Activated CD8-positive, alpha-beta memory T cell treated with anti-CD3 and anti-CD28 coated beads, Interleukin-2, amount 50 U/mL, for 24 hours (primary cell): ENCODE measurements around the gene UNC80.
"Not testable (repeated sequence)": the region's sequence is repeated elsewhere in the genome, so short reads cannot be mapped to it uniquely, and the experiment has no call there.

Experiments
- DNase-seq: peaks from one replicate; pipeline ENCODE4 v3.0.0-alpha.2; 2020; ENCODE audit errors: extremely low read depth

UNC80 gene, protein sequence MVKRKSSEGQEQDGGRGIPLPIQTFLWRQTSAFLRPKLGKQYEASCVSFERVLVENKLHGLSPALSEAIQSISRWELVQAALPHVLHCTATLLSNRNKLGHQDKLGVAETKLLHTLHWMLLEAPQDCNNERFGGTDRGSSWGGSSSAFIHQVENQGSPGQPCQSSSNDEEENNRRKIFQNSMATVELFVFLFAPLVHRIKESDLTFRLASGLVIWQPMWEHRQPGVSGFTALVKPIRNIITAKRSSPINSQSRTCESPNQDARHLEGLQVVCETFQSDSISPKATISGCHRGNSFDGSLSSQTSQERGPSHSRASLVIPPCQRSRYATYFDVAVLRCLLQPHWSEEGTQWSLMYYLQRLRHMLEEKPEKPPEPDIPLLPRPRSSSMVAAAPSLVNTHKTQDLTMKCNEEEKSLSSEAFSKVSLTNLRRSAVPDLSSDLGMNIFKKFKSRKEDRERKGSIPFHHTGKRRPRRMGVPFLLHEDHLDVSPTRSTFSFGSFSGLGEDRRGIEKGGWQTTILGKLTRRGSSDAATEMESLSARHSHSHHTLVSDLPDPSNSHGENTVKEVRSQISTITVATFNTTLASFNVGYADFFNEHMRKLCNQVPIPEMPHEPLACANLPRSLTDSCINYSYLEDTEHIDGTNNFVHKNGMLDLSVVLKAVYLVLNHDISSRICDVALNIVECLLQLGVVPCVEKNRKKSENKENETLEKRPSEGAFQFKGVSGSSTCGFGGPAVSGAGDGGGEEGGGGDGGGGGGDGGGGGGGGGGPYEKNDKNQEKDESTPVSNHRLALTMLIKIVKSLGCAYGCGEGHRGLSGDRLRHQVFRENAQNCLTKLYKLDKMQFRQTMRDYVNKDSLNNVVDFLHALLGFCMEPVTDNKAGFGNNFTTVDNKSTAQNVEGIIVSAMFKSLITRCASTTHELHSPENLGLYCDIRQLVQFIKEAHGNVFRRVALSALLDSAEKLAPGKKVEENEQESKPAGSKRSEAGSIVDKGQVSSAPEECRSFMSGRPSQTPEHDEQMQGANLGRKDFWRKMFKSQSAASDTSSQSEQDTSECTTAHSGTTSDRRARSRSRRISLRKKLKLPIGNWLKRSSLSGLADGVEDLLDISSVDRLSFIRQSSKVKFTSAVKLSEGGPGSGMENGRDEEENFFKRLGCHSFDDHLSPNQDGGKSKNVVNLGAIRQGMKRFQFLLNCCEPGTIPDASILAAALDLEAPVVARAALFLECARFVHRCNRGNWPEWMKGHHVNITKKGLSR (N-terminal part only)

DNA sequence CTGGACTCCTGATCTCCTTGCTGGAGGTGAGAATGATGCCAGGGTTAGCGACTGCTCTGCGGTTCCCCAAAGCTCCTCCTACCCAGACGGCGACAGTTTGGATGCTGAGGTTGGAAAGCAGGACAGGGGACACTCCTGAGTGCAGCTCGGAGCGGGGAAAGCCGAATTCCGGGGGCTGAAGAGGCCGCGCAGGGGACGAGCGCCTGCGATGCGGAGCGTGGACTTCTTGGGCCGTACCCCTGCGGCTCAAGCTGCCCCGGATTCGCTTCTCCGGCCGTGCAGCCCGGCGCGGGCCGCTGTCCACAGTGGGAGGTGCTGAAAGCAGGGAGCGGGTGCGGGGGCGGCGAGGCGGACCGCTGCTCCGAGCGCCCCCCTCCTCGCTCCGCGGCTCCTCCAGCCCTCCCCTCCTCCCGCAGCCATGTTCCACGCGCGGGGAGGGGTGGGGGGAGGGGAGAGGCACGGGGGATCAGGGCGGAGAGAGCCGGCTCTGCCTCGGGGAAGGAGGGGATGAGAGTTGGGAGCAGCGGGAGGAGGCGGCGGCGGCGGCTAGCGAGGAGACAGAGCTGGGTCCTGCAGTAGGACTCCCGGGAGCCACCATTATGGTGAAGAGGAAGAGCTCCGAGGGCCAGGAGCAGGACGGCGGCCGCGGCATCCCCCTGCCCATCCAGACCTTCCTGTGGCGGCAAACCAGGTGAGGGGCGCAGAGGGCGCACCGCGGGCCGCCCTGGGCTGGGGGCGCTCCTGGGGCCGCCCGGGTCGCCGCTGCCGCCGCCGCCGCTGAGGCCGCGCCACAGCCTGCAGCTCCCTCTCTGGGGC lies at the start of gene UNC80:
Gene UNC80 (plus strand): TSS at position 359 of the 816 bp plus-strand sequence. CDS start 241 bp downstream, at position 600.
- no peak for DNase-seq

DNA sequence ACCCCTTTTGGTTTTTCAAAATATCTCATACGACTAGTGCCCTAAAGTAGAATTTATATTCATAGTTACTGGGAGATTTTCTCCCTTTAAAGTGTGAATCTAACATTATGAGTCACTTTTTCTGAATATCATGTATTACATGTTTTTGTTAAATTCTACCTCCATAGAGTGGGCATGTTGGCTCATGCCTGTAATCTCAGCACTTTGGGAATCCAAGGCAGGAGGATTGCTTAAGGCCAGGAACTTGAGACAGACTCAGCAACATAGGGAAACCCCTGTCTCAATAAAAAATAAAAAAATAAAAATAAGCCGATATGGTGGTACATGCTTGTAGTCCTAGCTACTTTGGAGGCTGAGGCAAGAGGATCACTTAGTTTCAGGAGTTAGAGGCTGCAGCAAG lies 45.3 kb upstream of the UNC80 start:
- no peak for DNase-seq

DNA sequence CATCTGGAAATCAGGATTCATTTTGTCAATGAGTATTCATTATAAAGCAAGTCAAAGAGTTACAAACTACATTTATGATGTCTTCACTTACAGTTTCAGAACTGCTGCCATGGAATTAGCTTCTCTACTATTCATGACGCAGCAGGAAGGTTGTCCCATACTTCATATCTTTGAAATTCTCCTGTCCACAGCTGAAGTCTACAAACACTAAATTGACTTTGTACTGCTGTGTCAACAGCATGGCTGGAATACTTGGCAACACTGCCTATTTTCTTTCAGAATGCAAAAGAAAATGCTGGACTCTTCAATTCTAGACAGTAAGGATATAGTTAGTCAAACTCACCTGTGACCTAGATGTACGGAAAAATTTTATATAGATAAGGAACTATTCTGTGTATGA lies 44.6 kb upstream of the UNC80 start:
- no peak for DNase-seq

DNA sequence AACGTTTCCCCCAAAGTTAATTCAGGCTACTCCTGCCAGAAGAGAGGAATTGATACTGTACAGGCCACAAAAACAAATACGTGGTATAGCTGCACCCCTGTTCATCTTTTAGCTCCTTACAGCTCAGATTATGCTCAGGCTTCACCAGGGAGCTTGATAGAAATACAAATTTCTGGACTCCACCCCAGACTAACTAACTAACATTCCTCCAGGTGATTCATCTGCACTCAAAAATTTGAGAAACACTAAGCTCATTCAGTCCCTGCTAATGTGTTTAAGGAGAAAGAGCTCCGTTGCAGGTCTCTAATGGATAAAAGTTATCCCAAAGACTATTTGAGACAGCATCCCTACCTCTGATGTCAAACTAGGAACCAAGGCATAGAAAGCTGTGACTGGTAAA lies 36.8 kb upstream of the UNC80 start:
- no peak for DNase-seq

DNA sequence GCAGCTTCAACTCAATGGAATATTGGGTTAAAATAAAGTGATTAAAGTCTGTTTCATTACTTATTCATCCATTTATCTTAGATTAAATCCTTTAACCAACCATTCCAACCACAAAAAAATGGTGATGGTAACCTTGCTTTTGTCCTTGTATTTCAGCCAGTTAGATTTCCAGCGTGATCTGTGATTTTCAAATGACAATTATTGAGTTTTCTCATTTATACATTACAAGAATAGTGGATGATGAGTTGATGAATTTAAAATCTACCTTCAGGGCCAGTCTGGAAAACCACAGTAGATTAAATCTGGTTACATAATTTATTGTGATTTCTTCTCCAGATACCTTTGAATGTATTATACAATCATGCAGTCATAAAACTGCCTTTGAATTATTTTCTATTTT lies 29.7 kb upstream of the UNC80 start:
- DNase-seq, result no peak

DNA sequence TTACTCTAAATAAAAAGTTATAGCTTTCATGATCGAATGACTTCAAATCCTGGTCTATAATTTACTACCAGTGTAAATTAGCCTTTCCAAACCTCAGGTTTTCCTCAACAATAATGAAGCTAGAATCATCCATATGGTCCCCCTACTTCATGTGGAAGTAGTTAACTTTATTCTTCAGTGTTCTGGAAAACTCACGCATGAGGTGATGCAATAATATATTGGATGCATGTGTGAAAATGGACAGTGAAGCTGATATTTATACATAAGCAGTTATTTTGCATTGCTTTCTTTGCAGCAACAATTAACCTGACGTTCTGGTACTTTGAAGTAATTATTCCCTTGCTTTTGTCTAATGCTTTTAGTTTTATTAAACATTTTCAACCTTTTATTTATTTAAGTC lies 18.6 kb upstream of the UNC80 start:
- DNase-seq, result no peak

DNA sequence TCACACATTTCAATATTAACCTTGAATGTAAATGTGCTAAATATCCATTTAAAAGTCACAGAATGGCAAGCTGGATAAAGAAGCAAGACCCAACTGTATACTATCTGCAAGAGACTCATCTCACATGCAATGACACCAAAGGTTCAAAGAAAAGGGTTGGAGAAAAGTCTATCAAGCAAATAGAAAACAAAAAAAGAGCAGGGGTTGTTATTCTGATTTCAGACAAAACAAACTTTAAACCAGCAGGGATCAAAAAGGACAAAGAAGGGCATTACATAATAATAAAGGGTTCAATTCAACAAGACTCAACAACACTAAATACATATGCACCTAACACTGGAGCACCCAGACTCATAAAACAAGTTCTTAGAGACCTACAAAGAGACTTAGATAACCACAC lies 14.5 kb upstream of the UNC80 start:
- no peak for DNase-seq

DNA sequence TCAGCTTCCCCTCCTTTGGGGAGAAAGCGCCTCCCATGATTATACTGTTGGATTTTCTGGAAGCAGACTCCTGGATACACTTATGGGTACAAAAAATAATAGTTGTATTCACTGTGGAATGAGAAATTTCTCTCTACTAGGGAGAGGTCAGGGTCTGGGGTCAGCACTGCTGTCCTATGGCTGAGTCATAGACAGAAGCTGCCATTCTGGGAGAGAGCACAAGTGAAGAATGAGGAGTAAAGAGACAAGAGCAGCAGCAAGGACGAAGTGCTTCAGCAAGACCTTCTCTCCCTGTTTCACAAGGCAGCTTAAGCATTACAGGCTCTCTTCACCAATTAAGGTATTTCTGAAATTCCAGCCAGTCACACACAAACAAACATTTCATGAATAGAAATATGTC lies 10.1 kb upstream of the UNC80 start:
- no peak for DNase-seq

DNA sequence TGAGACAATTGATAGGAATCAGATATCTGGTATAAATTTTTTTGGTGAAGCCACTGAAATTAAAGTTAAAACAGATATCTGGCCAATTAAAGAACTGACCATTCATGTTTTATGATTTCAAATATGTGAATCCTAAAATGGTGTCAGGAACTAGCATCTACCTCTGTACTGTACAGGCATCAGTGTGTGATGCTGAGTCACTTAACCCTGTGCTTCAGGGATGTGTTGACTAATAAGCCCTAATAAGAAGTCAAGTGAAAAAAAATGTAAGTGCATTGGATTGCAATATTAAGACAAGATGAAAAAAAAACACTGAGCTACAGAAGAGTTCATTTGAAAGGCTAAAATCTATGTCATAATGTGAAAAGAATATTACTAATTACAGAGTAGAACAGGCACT lies 9.1 kb upstream of the UNC80 start:
- DNase-seq, result no peak

DNA sequence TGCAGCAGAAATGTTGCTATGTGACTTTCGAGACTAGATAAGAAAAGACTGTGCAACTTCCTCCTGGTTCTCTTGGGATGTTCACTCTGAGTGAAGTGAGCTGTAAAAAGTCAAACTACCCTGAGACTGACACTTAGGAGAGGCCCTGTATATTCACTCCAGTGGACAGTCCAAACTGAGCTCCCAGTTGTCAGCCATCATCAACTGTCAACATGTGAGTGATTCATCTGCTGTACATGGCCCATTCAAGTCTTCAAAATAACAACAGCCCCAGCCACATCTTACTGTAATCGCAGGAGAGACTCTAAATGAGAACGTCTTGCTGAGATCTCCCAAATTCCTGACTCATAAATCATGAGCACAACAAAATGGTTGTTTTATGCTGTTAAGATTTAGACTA lies 8.5 kb upstream of the UNC80 start:
- no peak for DNase-seq

DNA sequence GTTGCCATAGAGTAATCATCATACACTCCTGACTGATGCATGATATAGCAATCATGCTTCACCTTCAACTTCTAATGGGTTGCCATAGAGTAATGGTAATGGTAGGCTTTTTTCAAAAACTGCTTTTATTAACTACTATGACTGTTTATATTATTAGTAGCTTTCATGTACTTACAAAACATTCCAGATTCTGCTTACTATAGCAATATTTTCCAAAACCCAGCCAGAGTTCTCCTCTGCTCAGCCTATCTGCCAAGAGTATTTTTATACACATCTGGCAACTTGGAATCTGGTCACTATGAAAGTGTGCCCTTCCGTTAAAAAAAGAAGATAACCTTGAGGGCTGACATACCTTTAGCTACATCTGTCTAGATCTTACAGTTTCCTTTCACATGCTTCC lies 5.0 kb upstream of the UNC80 start:
- DNase-seq, result no peak

DNA sequence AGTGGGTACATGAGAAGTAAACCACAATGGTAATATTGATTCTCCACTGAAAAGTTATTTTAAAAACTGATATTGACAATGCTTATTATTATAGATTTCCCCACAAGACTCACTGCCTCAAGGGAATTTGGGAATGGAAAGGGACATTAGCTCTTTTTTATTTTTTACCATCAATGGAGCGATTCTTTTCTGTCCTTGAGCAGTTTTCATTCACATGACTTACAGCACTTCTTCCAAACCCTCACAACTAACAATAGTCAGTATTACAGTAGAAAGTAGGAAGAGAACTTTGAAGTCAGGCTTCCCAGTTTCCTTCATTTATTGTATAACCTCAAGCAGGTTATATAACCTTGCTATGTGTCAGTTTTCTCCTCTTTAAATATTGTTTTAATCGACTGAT lies 4.3 kb upstream of the UNC80 start:
- DNase-seq, result no peak

DNA sequence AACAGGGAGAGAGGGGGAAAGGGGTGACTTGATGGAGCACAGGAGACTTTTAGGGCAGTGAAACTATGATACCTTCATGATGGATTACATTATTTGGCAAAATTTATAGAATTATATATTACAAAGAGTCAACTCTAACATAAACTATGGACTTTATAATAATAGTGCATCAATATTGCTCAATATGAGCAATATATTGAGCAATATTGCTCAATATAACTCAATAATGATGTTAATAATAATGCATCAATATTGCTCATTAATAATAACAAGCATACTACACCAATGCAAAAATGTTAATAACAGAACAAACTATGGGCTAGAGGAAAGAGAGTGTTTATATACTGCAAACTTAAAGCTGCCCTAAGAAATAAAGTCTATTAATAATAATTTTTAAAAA lies 3.1 kb upstream of the UNC80 start:
- DNase-seq, result no peak

DNA sequence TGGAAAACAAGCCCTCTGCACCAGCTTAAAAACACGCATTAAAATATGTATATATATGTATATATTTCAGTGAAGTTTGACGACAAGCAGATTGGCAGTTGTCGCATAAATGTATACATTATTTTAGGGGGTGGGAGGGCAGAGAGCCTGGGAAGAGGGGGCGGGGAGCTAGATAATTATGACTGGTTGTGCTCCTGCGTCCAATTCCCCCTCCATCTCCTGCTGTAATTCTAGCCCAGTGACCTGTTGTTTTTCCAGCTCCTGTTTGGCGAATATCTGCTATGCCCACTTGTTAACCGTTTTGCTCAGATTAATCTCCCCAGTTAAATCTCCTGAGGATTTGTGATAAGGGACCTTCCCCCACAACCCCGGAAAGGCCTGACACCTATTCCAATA lies 656 bp downstream of the UNC80 start:
- DNase-seq, result no peak

DNA sequence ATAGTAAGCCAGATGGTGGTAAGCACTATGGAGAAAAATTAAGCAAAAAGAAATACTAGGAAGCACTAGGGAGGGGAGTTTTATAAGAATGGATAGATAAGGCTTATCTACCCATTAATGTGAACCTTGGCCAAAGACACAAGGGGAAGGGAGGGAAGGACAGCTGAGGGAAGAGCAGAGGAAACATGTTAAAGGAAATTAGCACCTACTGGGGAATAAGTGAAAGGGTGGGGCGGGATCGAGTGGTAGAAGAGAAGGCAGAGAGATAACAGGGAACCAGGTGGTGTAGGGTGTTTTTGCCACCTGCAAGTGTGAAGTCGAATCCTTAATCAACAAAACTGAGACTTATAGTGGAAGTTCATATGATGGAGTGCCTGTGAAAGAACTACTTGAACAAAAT lies 1.7 kb downstream of the UNC80 start:
- DNase-seq, result no peak

DNA sequence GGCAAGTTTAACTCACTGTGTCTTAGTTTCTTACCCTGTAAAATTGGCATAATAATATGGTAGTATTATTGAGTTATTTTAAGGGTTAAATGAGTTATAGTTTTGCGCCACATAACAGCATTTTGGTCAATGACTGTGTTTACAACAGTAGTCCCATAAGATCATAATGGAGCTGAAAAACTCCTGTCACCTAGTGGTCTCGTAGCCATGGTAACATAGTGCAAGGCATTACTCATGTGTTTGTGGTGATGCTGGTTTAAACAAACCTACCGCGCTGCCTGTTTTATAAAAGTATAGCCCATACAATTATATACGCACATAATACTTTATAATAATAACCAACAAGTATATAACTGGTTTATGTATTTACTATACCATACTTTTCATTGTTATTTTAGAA lies 15.8 kb downstream of the UNC80 start:
- DNase-seq, result no peak

DNA sequence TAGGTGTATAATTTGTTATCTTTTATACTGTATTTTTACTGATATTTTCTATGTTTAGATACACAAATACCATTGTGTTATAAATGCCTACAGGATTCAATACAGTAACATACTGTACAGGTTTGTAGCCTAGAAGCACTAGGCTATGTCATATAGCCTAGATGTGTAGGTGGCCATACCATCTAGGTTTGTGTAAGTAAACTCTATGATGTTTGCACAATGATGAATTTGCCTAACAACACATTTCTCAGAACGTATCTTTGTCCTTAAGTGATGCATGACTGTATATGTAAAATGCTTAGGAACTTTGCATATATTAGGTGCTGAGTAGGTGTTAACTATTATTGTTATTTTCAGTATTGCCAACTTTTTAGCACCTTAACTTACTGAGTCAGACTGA lies 17.3 kb downstream of the UNC80 start:
- DNase-seq, result no peak

DNA sequence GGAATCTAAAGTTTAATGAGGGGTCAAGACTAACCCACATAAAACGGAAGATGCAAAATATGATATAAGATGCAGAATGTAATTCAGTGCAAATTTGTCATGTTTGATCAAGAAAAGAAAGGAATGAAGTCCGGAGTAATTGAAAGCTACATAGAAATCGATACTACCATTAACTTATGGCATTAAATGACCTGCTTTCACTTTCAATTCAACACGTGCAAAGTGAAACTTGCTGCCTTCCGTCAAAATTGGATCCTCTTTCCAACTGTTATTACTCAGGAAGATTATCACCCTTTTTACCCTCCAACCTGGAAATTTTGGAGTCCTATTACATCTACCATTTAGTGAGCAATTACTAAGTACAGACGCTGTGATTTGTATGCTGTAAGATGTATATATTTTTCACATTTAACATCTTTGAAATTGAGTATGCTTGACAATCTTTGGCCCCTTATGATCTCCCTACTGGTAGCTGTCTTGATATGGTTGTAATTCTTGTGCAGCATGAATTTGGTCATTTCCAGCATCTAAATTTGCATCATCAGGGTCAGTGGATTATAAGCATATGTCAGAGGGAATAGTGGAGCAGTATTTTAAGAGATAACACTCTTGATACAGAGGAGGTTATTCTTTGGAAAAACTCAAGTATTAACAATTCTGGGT lies 18.6 kb downstream of the UNC80 start:
- DNase-seq, result no peak

DNA sequence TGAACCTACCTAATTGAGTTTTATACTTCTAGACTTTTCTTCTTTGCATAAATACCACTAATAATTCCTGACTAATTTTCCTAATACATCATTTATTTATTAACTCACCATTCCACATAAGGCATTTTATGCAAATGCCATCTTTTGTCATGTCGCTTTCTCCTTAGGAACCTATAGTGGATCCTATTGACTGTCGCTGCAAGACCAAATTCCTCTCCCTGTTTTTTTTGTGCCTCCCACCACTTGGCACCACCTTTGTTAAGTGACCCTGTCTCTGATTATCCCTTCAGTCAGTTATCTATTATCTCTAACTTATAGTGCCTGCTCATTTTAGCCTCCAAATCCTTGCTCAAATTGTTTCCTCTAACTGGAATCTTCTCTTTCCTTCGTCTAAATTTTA lies 19.5 kb downstream of the UNC80 start:
- no peak for DNase-seq

DNA sequence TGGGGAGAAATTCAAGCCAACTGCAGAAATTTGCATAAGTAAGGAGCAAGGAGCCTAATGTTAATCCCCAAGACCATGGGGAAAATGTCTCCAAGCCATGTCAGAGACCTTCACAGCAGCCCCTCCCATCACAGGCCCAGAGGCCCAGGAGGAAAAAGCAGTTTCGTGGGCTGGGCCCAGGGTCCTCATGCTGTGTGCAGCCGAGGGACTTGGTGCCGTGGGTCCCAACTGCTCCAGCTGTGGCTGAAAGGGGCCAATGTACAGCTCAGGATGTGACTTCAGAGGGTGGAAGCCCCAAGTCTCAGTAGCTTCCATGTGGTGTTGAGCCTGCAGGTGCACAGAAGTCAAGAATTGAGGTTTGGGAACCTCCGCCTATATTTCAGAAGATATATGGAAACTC lies 23.8 kb downstream of the UNC80 start:
- DNase-seq, result not testable (repeated sequence)

DNA sequence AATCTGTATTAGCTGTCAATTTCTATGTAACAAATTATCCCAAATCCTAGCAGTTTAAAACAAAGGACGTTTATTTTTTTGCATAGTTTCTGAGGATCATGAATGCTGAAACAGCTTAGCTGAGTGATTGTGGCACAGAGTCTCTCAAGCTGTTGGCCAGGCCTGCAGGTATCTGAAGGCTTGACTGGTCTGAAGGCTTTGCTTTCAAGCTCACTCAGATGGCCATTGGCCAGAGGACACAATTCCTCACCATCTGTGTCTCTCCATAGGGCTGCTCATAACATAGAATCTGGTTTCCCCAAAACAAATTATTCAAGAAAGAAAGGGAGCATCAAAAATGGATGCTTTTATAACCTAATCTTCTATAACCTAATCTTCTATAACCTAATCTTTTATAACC lies 33.7 kb downstream of the UNC80 start:
- DNase-seq, result no peak
